PC-3 (cell line): Measurements from ENCODE around the gene CARD11. TPM values are rescaled to one million over a fixed set of nuclear protein-coding genes. Genes with fewer than 3 reads are reported as not detected.

Experiments used
- ATAC-seq: fragments of 200-7000 bp; cut with Tn5 transposase; 2 replicates; pipeline ENCODE4 v1.9.1; 2020; ENCODE audit warnings: mild to moderate bottlenecking, moderate library complexity
- BruUV-seq: library from RNA; stranded (reverse); fragments of 400-500 nt; replicated peaks from 2 replicates; lab custom pipeline; 2021; lab: Mats Ljungman, UMichigan
- CTCF ChIA-PET: fragments of 300-600 bp; sonication (Branson Sonifier 250); formaldehyde crosslinking; loops from one replicate; lab custom pipeline; 2022; ENCODE audit warnings: antibody characterized with exemption; lab: Charles Lee
- POLR2A ChIA-PET: fragments of 300-600 bp; sonication (Branson Sonifier 250); formaldehyde crosslinking; loops from one replicate; lab custom pipeline; 2022; ENCODE audit warnings: antibody characterized with exemption; ENCODE audit not compliant: unreplicated experiment; lab: Charles Lee
- DNase-seq: peaks from one replicate; pipeline ENCODE4 v3.0.0-alpha.2; 2015
- H2AFZ ChIP-seq: fragments of 300-600 bp; sonication (generic); 2 replicates; pipeline ENCODE4 v1.6.0; 2016; ENCODE audit warnings: antibody characterized with exemption, low read length
- H3F3A ChIP-seq: fragments of 300-600 bp; sonication (generic); one replicate; pipeline ENCODE4 v1.6.0; 2017; ENCODE audit warnings: antibody characterized with exemption, low read length, control low read depth, mild to moderate bottlenecking; ENCODE audit not compliant: unreplicated experiment
- H3K27ac ChIP-seq: fragments of 300-600 bp; sonication (generic); 2 replicates; pipeline ENCODE4 v1.5.1; 2016; ENCODE audit warnings: mild to moderate bottlenecking, low read length
- H3K27me3 ChIP-seq: fragments of 300-600 bp; sonication (generic); 2 replicates; pipeline ENCODE4 v1.6.1; 2016; ENCODE audit warnings: low read length, mixed read lengths
- H3K36me3 ChIP-seq: fragments of 300-600 bp; sonication (generic); 2 replicates; pipeline ENCODE4 v1.6.1; 2016; ENCODE audit warnings: low read depth, mixed run types, low read length, mixed read lengths
- H3K4me1 ChIP-seq: fragments of 300-600 bp; sonication (generic); 2 replicates; pipeline ENCODE4 v1.5.1; 2016; ENCODE audit warnings: low read length; ENCODE audit not compliant: insufficient read depth
- H3K4me2 ChIP-seq: fragments of 300-600 bp; sonication (generic); 2 replicates; pipeline ENCODE4 v1.6.0; 2016; ENCODE audit warnings: low read length
- H3K4me3 ChIP-seq: fragments of 300-600 bp; sonication (generic); 2 replicates; pipeline ENCODE4 v1.5.1; 2016; ENCODE audit warnings: mild to moderate bottlenecking, low read length, mixed read lengths
- H3K79me2 ChIP-seq: fragments of 300-600 bp; sonication (generic); 2 replicates; pipeline ENCODE4 v1.6.1; 2017; ENCODE audit warnings: low read length, mixed read lengths
- H3K9ac ChIP-seq: fragments of 300-600 bp; sonication (generic); 2 replicates; pipeline ENCODE4 v1.6.0; 2016; ENCODE audit warnings: mild to moderate bottlenecking, low read length
- H3K9me2 ChIP-seq: fragments of 300-600 bp; sonication (generic); replicated peaks from 2 replicates; pipeline ENCODE4 v1.6.1; 2016; ENCODE audit warnings: mixed run types, low read length, mixed read lengths
- H3K9me3 ChIP-seq: fragments of 300-600 bp; sonication (generic); 2 replicates; pipeline ENCODE4 v1.6.1; 2016; ENCODE audit warnings: low read length, mixed read lengths
- H4K20me1 ChIP-seq: fragments of 300-600 bp; sonication (generic); 2 replicates; pipeline ENCODE4 v1.6.1; 2016; ENCODE audit warnings: low read length, mixed read lengths
- CTCF ChIP-seq: fragments of 300-600 bp; sonication (generic); conservative IDR thresholded peaks from 2 replicates; pipeline ENCODE4 v1.5.1; 2017; ENCODE audit warnings: antibody characterized with exemption, low read depth, mild to moderate bottlenecking, low read length
- EZH2 ChIP-seq: fragments of 300-600 bp; sonication (generic); IDR thresholded peaks from one replicate; pipeline ENCODE4 v1.6.1; 2017; ENCODE audit warnings: antibody characterized with exemption, mild to moderate bottlenecking, low read length; ENCODE audit not compliant: unreplicated experiment
- EZH2phosphoT487 ChIP-seq: fragments of 300-600 bp; sonication (generic); IDR thresholded peaks from 2 replicates; pipeline ENCODE4 v1.6.1; 2018; ENCODE audit warnings: mild to moderate bottlenecking, antibody characterized with exemption, low read length, borderline replicate concordance
- intact Hi-C: fragments of 100-400 bp; cut with micrococcal nuclease; formaldehyde crosslinking; loops from 2 replicates; pipeline ENCODE4 v1.9.0; 2023
- total RNA-seq: library from RNA; depleted of rRNA; stranded (reverse); fragments of >200 nt; gene quantifications from 2 replicates; pipeline ENCODE4 v1.2.3, GENCODE V29; 2014

The CARD11 gene
- total RNA-seq, 1 experiment from 2014 or later: not detected

DNA sequence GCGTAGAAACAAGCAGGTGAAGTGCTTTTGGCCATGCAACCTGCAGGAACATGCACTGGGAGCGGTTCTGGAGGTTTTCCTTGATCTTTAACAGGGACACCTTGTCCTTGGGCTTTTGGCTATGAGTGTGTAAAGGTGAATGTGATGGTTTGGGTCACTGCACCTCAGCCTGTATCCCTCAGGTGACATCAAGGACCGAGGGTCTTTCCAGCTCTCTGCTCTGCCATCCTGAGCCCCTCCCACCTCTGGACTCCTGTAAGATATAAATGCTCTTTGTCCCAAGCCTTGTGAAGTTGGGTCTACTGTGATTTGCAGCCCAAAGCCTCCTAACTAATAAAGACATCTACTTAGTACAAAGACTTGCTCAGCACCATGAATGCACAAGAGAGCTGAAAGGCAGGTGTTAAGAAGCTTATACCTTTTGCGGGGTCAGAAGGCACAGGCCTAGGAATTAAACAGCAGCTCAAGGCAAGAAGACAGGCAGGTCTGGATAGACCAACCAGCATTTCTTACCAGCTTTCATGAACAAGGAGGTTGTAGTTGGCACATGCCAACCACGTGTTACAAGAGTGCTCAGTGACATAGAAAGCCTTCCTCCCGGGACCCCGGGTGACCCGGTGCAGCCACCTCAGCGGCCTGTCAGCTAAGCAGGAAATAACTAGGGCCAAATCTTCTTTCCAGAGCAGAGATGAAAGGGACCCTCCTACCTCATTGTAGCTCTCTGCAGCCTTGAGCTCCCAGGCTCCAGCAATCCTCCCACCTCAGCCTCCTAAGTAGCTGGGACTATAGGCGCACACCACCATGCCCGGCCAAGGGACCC lies 89.9 kb downstream of the CARD11 start:
- H3K4me1 ChIP-seq: peaks cover 4% of the 10 kb centered on the region; the same call in 1 of the 2 replicates
- no TSS peak for BruUV-seq
- no peaks in the 10 kb centered on the region for H3K79me2 ChIP-seq
- H3K9me3 ChIP-seq: no peaks in the 10 kb centered on the region
- intact Hi-C loops: no loop called here
- no peak overlapping the region for H3K4me2 ChIP-seq
- H3K9me2 ChIP-seq: no peaks in the 10 kb centered on the region
- no peak overlapping the region for H3K9ac ChIP-seq
- ChIA-PET CTCF (no interaction called here), POLR2A (no interaction called here)
- H2AFZ ChIP-seq: no peak overlapping the region
- H3F3A ChIP-seq: no peaks in the 10 kb centered on the region
- ATAC-seq: no peak
- no peak overlapping the region for H3K4me3 ChIP-seq
- DNase-seq: no peak
- H3K27me3 ChIP-seq: peaks cover 2% of the 10 kb centered on the region; the same call in 1 of the 2 replicates
- H4K20me1 ChIP-seq: no peaks in the 10 kb centered on the region
- H3K27ac ChIP-seq: no peak overlapping the region
- no peaks in the 10 kb centered on the region for H3K36me3 ChIP-seq
- TF ChIP-seq EZH2phosphoT487 (no peak), EZH2 (no peak), CTCF (no peak)

DNA sequence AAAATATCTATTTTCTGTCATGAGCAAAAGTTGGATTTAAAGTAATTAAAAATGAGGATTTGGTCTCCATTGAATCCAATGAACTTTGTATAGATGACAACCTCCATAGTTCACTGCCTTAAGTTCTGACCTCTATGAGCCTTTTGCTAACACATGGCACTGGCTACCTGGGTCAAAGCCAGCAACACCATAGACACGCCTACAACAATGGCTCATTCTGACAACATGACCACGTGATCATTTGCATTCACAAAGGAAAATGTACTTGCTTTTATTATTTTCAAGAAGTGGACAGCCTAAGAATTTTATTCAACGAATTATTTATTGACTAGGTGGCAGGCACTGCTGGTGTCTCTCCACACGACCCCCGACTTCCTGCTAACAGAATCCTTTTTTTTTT lies 90.6 kb downstream of the CARD11 start:
- peaks cover 4% of the 10 kb centered on the region; the same call in 1 of the 2 replicates for H3K4me1 ChIP-seq
- H3K27me3 ChIP-seq: peaks cover 9% of the 10 kb centered on the region
- H4K20me1 ChIP-seq: no peaks in the 10 kb centered on the region
- no peaks in the 10 kb centered on the region for H3K36me3 ChIP-seq
- H3K9me2 ChIP-seq: no peaks in the 10 kb centered on the region
- CTCF ChIA-PET: no interaction called here
- TF ChIP-seq EZH2phosphoT487: no peak
- no peak for TF ChIP-seq CTCF
- TF ChIP-seq EZH2: no peak
- no peaks in the 10 kb centered on the region for H3K79me2 ChIP-seq
- POLR2A ChIA-PET: no interaction called here
- H3K4me2 ChIP-seq: no peak overlapping the region
- BruUV-seq: no TSS peak
- H3K9ac ChIP-seq: no peak overlapping the region
- H3K4me3 ChIP-seq: no peak overlapping the region
- no peak overlapping the region for H3K27ac ChIP-seq
- intact Hi-C loops: no loop called here
- H3F3A ChIP-seq: no peaks in the 10 kb centered on the region
- no peak overlapping the region for H2AFZ ChIP-seq
- ATAC-seq (no peak), DNase-seq (no peak)
- H3K9me3 ChIP-seq: no peaks in the 10 kb centered on the region

DNA sequence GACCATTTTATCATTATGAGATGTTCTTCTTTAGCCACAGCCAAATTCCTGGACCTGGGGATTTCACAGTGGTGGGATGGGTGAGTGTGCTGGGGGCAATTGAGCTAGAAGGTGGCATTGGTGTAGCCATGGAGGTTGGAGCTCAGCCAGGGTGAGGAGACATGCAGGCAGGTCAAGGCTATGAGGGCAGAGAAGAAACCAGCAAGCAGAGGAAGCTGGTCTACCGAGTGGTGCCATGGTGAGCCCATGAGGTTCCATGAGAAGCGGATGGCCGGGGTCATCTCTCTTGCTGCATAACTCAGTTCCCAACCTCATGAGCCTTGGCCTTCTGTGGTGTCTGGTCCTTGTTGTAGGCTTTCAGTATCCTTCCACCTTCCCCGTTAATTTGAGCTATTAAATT lies 91.4 kb downstream of the CARD11 start:
- H3K9me3 ChIP-seq: no peaks in the 10 kb centered on the region
- no peaks in the 10 kb centered on the region for H3F3A ChIP-seq
- no peaks in the 10 kb centered on the region for H3K79me2 ChIP-seq
- no peak overlapping the region for H3K9ac ChIP-seq
- no peaks in the 10 kb centered on the region for H4K20me1 ChIP-seq
- intact Hi-C loops: no loop called here
- H3K4me1 ChIP-seq: peaks cover 4% of the 10 kb centered on the region; the same call in 1 of the 2 replicates
- TF ChIP-seq EZH2phosphoT487: no peak
- TF ChIP-seq CTCF: no peak
- TF ChIP-seq EZH2: no peak
- ChIA-PET CTCF (no interaction called here), POLR2A (no interaction called here)
- no peak overlapping the region for H2AFZ ChIP-seq
- peaks cover 14% of the 10 kb centered on the region for H3K27me3 ChIP-seq
- no peak for DNase-seq
- ATAC-seq: no peak
- no peaks in the 10 kb centered on the region for H3K9me2 ChIP-seq
- H3K4me3 ChIP-seq: no peak overlapping the region
- no TSS peak for BruUV-seq
- H3K36me3 ChIP-seq: no peaks in the 10 kb centered on the region
- no peak overlapping the region for H3K27ac ChIP-seq
- H3K4me2 ChIP-seq: no peak overlapping the region
